Cardiac muscle cell (in vitro differentiated cells and primary cell): ENCODE measurements around the gene PRR5. TPM values are rescaled to one million over a fixed set of nuclear protein-coding genes. Genes with fewer than 3 reads are reported as not detected.
"Not testable (repeated sequence)": the region's sequence is repeated elsewhere in the genome, so short reads cannot be mapped to it uniquely, and the experiment has no call there.

Experiments
- DNase-seq, 2 donors: peaks; one replicate each; pipeline versions ENCODE4 v3.0.0 to v3.0.0-alpha.2; 2010 to 2017; ENCODE audit warnings: low read depth in 1 of 2, low spot score in 1 of 2
- H3K27ac ChIP-seq: fragments of 200-600 bp; sonication (generic); 2 replicates; pipeline ENCODE4 v1.5.1; 2016
- H3K27me3 ChIP-seq: fragments of 200-600 bp; sonication (generic); 2 replicates; pipeline ENCODE4 v1.6.0; 2016; ENCODE audit warnings: control low read depth
- H3K36me3 ChIP-seq: fragments of 200-600 bp; sonication (generic); 2 replicates; pipeline ENCODE4 v1.5.1; 2016; ENCODE audit warnings: control low read depth
- H3K4me1 ChIP-seq: fragments of 200-600 bp; sonication (generic); 2 replicates; pipeline ENCODE4 v1.8.1; 2017; ENCODE audit warnings: low read depth, mild to moderate bottlenecking, mixed run types
- H3K4me3 ChIP-seq: fragments of 200-600 bp; sonication (generic); 2 replicates; pipeline ENCODE4 v1.5.1; 2016; ENCODE audit warnings: mild to moderate bottlenecking
- H3K9me3 ChIP-seq: fragments of 200-600 bp; sonication (generic); 2 replicates; pipeline ENCODE4 v1.5.1; 2017; ENCODE audit warnings: low read depth, mild to moderate bottlenecking, control low read depth
- CTCF ChIP-seq: IDR thresholded peaks from 2 replicates; pipeline ENCODE4 v1.5.1; 2012; ENCODE audit warnings: low read depth, mild to moderate bottlenecking, low read length
- polyA plus RNA-seq: library from polyadenylated mRNA; unstranded; fragments of >200 nt; fragmentation: Nextera tagmentation; extraction: Ambion mirVana; gene quantifications from 2 replicates; pipeline ENCODE4 v1.2.1, GENCODE V29; 2016
- total RNA-seq: library from RNA; depleted of rRNA; stranded (reverse); fragments of >200 nt; gene quantifications from 2 replicates; pipeline ENCODE4 v1.2.3, GENCODE V29; 2016

Gene PRR5
- total and polyA plus RNA-seq, 2 experiments from 2014 or later = 36.5 to 41.7 TPM

- no peak for TF ChIP-seq CTCF
- DNase-seq = no peak
- Histone ChIP-seq H3K4me3 (no peak overlapping the region), H3K4me1 (no peaks in the 10 kb centered on the region), H3K27me3 (no peaks in the 10 kb centered on the region), H3K27ac (no peak overlapping the region), H3K36me3 (no peaks in the 10 kb centered on the region), H3K9me3 (no peaks in the 10 kb centered on the region)
Observed at GRCh38 chr22:44740307-44740706, 38.3 kb downstream of the PRR5 start.

- H3K4me1 ChIP-seq = no peaks in the 10 kb centered on the region
- no peaks in the 10 kb centered on the region for H3K36me3 ChIP-seq
- H3K27ac ChIP-seq = no peak overlapping the region
- H3K9me3 ChIP-seq = no peaks in the 10 kb centered on the region
- H3K27me3 ChIP-seq = no peaks in the 10 kb centered on the region
- no peak for TF ChIP-seq CTCF
- DNase-seq = no peak
- H3K4me3 ChIP-seq = no peak overlapping the region
Observed at GRCh38 chr22:44741929-44742328, 39.9 kb downstream of the PRR5 start.

- DNase-seq = no peak
- Histone ChIP-seq H3K4me3 (no peak overlapping the region), H3K4me1 (peaks cover 2% of the 10 kb centered on the region), H3K36me3 (no peaks in the 10 kb centered on the region), H3K27ac (no peak overlapping the region), H3K9me3 (no peaks in the 10 kb centered on the region), H3K27me3 (no peaks in the 10 kb centered on the region)
- TF ChIP-seq CTCF = no peak
Observed at GRCh38 chr22:44743247-44743646, 41.2 kb downstream of the PRR5 start.

- DNase-seq = no peak
- Histone ChIP-seq H3K27ac (no peak overlapping the region), H3K36me3 (no peaks in the 10 kb centered on the region)
Observed at GRCh38 chr22:44743804-44744211, 41.8 kb downstream of the PRR5 start.

GRCh38 chr22:44745853-44746789 is 44.1 kb downstream of the PRR5 start:
- H3K27ac ChIP-seq = no peak overlapping the region
- peak in 1 of 2 donors; percentile 14 for DNase-seq
- no peaks in the 10 kb centered on the region for H3K36me3 ChIP-seq
- H3K9me3 ChIP-seq = no peaks in the 10 kb centered on the region
- TF ChIP-seq CTCF = no peak
- no peaks in the 10 kb centered on the region for H3K27me3 ChIP-seq
- H3K4me3 ChIP-seq = no peak overlapping the region
- peaks cover 2% of the 10 kb centered on the region for H3K4me1 ChIP-seq

More at GRCh38 chr22:44743804-44744211, 41.8 kb downstream of the PRR5 start:
- TF ChIP-seq CTCF = no peak
- Histone ChIP-seq H3K4me1 (peaks cover 2% of the 10 kb centered on the region), H3K4me3 (no peak overlapping the region), H3K9me3 (no peaks in the 10 kb centered on the region), H3K27me3 (no peaks in the 10 kb centered on the region)

- H3K4me1 ChIP-seq, H3K9me3 ChIP-seq: not testable (repeated sequence)
Observed at GRCh38 chr22:44747784-44748127, 45.8 kb downstream of the PRR5 start.

More at GRCh38 chr22:44747784-44748127, 45.8 kb downstream of the PRR5 start:
- not testable (repeated sequence) for H3K4me3 ChIP-seq, H3K36me3 ChIP-seq, H3K27me3 ChIP-seq, H3K27ac ChIP-seq
- peak in 1 of 2 donors; percentile 29 for DNase-seq
